Fibroblast of the aortic adventitia (primary cell): ENCODE results near the gene IL1RAPL2. TPM values are rescaled to one million over a fixed set of nuclear protein-coding genes. Genes with fewer than 3 reads are reported as not detected.

ENCODE experiments used
- DNase-seq: peaks from one replicate; pipeline ENCODE4 v3.0.0-alpha.2; 2010; ENCODE audit warnings: low read depth
- H3K4me3 ChIP-seq: 2 replicates; pipeline ENCODE4 v1.5.1; 2011; ENCODE audit warnings: low read depth, mild to moderate bottlenecking, control low read depth, low read length, moderate library complexity
- total RNA-seq: library from RNA; depleted of rRNA; stranded (reverse); fragments of >200 nt; gene quantifications from 2 replicates; pipeline ENCODE4 v1.2.3, GENCODE V29; 2012; ENCODE audit warnings: low replicate concordance
- TF ChIP-seq, protein P1 (sequence below): IDR thresholded peaks from 2 replicates; pipeline ENCODE4 v1.5.1; 2011; ENCODE audit warnings: mild to moderate bottlenecking, low read length, control low read depth, inconsistent platforms; ENCODE audit not compliant: insufficient read depth

Gene IL1RAPL2
- total RNA-seq, 1 donor = 0.27 TPM

DNA sequence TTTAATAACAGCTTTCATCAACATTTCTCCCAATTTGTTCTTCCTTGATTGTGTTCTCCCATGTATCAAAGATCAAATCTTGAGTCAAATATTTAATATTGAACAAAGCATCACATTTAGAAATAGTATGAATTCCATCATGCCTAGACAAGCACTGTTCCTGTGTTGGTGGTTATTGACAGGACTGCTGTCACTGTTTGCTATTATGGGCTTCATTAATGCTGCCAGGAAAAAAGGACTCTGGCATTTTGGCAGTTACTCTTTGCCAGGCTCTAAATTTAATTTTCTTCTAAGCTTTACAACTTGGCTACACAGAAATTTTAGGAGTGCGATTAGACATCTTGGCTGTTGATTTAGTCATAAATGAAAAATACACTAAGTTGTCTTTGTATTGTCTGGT is 960.4 kb downstream of the IL1RAPL2 start:
- TF ChIP-seq, protein P1, sequence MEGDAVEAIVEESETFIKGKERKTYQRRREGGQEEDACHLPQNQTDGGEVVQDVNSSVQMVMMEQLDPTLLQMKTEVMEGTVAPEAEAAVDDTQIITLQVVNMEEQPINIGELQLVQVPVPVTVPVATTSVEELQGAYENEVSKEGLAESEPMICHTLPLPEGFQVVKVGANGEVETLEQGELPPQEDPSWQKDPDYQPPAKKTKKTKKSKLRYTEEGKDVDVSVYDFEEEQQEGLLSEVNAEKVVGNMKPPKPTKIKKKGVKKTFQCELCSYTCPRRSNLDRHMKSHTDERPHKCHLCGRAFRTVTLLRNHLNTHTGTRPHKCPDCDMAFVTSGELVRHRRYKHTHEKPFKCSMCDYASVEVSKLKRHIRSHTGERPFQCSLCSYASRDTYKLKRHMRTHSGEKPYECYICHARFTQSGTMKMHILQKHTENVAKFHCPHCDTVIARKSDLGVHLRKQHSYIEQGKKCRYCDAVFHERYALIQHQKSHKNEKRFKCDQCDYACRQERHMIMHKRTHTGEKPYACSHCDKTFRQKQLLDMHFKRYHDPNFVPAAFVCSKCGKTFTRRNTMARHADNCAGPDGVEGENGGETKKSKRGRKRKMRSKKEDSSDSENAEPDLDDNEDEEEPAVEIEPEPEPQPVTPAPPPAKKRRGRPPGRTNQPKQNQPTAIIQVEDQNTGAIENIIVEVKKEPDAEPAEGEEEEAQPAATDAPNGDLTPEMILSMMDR = no peak
- no peak for DNase-seq
- H3K4me3 ChIP-seq = no peak overlapping the region

DNA sequence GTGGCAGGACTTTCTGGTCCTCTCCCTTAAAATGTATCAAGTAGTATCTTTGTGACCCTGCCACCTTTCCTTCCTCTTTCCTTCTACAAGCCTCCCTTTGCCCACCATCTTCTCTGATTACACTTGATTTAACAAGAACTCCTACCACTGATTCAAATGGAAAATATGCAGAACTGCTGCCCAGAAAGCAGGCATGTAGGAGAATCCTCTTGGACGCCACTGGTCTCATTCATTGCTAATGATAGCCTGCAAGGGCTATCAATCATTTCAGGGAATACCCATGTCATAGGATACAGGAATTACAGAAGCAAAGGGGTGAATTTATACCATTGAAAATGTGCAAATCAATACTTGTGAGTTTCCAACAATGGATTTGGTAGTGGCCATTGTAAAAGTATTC is 961.8 kb downstream of the IL1RAPL2 start:
- DNase-seq = peak; percentile 7
- H3K4me3 ChIP-seq = no peak overlapping the region
- TF ChIP-seq, protein P1 = no peak

DNA sequence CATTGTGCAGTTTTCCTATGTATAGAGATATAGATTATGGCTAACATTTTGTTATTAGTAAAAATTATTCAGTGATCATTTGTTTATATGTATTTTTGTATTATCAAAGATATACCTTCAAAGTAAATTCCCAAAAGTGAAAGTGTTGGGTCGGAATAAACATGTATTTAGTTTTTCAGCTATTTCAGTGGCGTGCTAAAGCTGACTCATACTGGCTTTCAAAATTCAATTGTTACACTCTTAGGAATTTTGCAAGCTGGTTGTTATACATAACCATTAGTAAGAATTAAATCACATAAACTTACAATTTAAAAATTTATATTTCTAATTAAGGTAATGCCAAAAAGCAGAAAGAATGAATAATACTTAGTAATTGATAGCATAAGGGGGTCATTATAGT is 968.0 kb downstream of the IL1RAPL2 start:
- H3K4me3 ChIP-seq = no peak overlapping the region
- TF ChIP-seq, protein P1 = no peak
- DNase-seq = peak; percentile 2

DNA sequence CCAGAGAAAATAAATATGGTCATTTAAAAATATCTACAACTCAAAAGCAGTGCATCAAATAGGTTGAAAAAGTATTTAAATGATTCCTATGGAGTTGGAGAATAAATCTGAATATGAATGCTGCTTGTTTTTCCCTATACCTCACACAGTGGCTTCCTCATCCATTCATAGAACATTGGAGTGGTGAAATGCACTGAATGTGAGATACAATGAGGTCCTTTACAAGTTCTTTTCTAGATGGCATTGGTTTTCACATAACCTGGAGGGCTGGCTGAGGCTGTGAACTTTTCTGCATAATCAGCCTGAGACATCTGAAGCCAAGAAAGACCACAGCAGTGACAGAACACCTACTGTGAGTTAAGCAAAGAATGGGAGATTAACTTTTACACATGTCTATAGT is 977.3 kb downstream of the IL1RAPL2 start:
- TF ChIP-seq, protein P1 = no peak
- H3K4me3 ChIP-seq = no peak overlapping the region
- no peak for DNase-seq

DNA sequence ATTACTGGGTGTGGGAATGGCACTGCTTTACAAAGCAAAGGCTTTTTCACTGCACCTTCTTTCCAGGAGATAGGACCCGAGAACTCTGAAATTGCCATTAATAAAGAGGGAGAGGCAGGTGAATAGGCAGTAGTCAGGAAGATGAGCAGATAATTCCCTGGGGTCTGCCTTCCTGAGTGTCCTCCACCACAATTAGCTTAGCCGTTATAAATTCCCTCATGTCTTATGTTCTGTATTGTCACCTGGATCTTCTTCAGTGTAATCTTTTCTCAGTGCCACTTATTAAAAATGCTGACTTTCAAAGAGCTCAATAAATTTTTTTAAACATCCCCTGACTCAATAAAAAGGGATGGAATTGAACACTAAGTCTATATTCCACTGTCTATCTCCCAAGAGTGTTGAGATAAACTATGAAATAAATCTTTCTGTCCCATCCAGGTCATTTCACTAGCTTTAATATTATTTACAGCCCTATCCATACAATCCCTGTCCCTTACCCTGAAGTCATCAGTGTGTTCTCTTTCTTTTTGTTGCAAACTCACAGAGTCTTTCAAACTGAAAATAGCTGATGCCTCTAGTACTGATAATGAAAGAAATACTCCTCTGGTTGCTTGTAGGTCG is 984.2 kb downstream of the IL1RAPL2 start:
- no peak overlapping the region for H3K4me3 ChIP-seq
- TF ChIP-seq, protein P1 = no peak

DNA sequence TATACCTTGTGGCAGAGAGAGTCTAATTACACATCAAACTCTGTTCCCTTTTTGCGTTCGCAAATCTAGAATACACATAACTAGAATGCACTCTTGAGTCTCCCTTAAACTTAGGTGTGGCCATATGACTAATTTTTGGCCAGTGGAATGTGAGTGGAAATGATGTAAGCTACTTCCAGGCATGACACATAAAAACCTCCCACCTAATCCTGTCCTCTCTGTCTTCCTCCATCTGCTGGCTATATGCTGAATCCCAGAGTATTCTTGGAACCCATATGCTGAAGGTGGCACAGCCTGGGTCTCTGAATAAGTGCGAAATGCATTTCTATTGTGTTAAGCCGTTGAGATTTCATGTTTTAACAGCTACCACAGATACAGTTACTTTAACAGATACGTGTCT is 986.4 kb downstream of the IL1RAPL2 start:
- no peak overlapping the region for H3K4me3 ChIP-seq
- TF ChIP-seq, protein P1 = peak; percentile 3
- DNase-seq = peak; percentile 31

More for the DNA sequence above, 984.2 kb downstream of the IL1RAPL2 start:
- no peak for DNase-seq

- no peak overlapping the region for H3K4me3 ChIP-seq
- TF ChIP-seq, protein P1 = no peak
- DNase-seq = no peak
Observed at GRCh38 chrX:105553118-105553517, 987.1 kb downstream of the IL1RAPL2 start.
